Lower leg skin (tissue), 4 donors: ENCODE data around the gene AKAP6. TPM values are rescaled to one million over a fixed set of nuclear protein-coding genes. Genes with fewer than 3 reads are reported as not detected.

Source experiments
- DNase-seq, 2 donors: peaks; one replicate each; pipeline ENCODE4 v3.0.0-alpha.2; 2019; ENCODE audit warnings: low spot score in 2 of 2
- H3K4me3 ChIP-seq: fragments of 200-600 bp; sonication (generic); 2 replicates; pipeline ENCODE4 v1.5.1; 2017; ENCODE audit warnings: mild to moderate bottlenecking, low read depth; ENCODE audit not compliant: poor library complexity, severe bottlenecking
- POLR2A ChIP-seq, 2 donors: fragments of 450-650 bp; IDR thresholded peaks; one replicate each; pipeline ENCODE4 v1.6.1; 2016 to 2017; ENCODE audit warnings: antibody characterized with exemption in 2 of 2, mild to moderate bottlenecking in 1 of 2, moderate library complexity in 1 of 2
- WGBS, 2 donors: methylation state at CpG; one replicate each; pipeline ENCODE4 v1.1.5; 2018; 5-methylcytosine and 5-hydroxymethylcytosine counted together
- intact Hi-C: fragments of 100-400 bp; cut with DNase I; formaldehyde crosslinking; loops from one replicate; pipeline ENCODE4 v1.15.0; 2023; ENCODE audit warnings: low total_unique reads
- total RNA-seq, 4 donors: library from RNA; depleted of rRNA; stranded (reverse); fragments of >200 nt; gene quantifications; one replicate each; pipeline ENCODE4 v1.1.0, GENCODE V29; 2016
- TF ChIP-seq, protein P1 (sequence below), 3 donors: fragments of 450-650 bp; IDR thresholded peaks; one replicate each; pipeline ENCODE4 v1.5.1; 2016; ENCODE audit warnings: antibody characterized with exemption in 3 of 3, mild to moderate bottlenecking in 3 of 3, moderate library complexity in 2 of 3

AKAP6 gene
- total RNA-seq, 4 donors from 2014 or later: 2.3 to 13.3 (median 3.6) TPM

GRCh38 chr14:32679927-32680612, 351.0 kb downstream of the AKAP6 start:
- WGBS, 2 donors: 77 to 85% methylated on average over 2 of the region's 2 CpGs
- no peak for DNase-seq
- no peak for TF ChIP-seq POLR2A (IDR thresholded peaks at IDR 0.05)
- TF ChIP-seq, protein P1, sequence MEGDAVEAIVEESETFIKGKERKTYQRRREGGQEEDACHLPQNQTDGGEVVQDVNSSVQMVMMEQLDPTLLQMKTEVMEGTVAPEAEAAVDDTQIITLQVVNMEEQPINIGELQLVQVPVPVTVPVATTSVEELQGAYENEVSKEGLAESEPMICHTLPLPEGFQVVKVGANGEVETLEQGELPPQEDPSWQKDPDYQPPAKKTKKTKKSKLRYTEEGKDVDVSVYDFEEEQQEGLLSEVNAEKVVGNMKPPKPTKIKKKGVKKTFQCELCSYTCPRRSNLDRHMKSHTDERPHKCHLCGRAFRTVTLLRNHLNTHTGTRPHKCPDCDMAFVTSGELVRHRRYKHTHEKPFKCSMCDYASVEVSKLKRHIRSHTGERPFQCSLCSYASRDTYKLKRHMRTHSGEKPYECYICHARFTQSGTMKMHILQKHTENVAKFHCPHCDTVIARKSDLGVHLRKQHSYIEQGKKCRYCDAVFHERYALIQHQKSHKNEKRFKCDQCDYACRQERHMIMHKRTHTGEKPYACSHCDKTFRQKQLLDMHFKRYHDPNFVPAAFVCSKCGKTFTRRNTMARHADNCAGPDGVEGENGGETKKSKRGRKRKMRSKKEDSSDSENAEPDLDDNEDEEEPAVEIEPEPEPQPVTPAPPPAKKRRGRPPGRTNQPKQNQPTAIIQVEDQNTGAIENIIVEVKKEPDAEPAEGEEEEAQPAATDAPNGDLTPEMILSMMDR (IDR thresholded peaks at IDR 0.05): no peak
- no peak overlapping the region for H3K4me3 ChIP-seq
- intact Hi-C loops: no loop called here

GRCh38 chr14:32681598-32681997, 352.5 kb downstream of the AKAP6 start:
- intact Hi-C loops: no loop called here

GRCh38 chr14:32682214-32682613, 353.1 kb downstream of the AKAP6 start:
- WGBS, 2 donors: 73 to 87% methylated on average over 3 of the region's 3 CpGs
- H3K4me3 ChIP-seq: no peak overlapping the region
- no peak for TF ChIP-seq POLR2A (IDR thresholded peaks at IDR 0.05)
- TF ChIP-seq, protein P1 (IDR thresholded peaks at IDR 0.05): no peak
- intact Hi-C loops: no loop called here
- DNase-seq: no peak

More at GRCh38 chr14:32681598-32681997, 352.5 kb downstream of the AKAP6 start:
- no peak overlapping the region for H3K4me3 ChIP-seq
- TF ChIP-seq, protein P1 (IDR thresholded peaks at IDR 0.05): no peak
- TF ChIP-seq POLR2A (IDR thresholded peaks at IDR 0.05): no peak
- DNase-seq: no peak

- 76 to 79% methylated on average over 1 of the region's 1 CpG for WGBS, 2 donors
- no peak for DNase-seq
- TF ChIP-seq, protein P1 (IDR thresholded peaks at IDR 0.05): no peak
- TF ChIP-seq POLR2A (IDR thresholded peaks at IDR 0.05): no peak
- intact Hi-C loops: no loop called here
- no peak overlapping the region for H3K4me3 ChIP-seq
Measured at GRCh38 chr14:32683679-32684078, 354.6 kb downstream of the AKAP6 start.

- TF ChIP-seq, protein P1 (IDR thresholded peaks at IDR 0.05): no peak
- TF ChIP-seq POLR2A (IDR thresholded peaks at IDR 0.05): no peak
- H3K4me3 ChIP-seq: no peak overlapping the region
- 59 to 63% methylated on average over 2 of the region's 2 CpGs for WGBS, 2 donors
- intact Hi-C loops: no loop called here
- DNase-seq: no peak
Measured at GRCh38 chr14:32688941-32689340, 359.8 kb downstream of the AKAP6 start.

DNA sequence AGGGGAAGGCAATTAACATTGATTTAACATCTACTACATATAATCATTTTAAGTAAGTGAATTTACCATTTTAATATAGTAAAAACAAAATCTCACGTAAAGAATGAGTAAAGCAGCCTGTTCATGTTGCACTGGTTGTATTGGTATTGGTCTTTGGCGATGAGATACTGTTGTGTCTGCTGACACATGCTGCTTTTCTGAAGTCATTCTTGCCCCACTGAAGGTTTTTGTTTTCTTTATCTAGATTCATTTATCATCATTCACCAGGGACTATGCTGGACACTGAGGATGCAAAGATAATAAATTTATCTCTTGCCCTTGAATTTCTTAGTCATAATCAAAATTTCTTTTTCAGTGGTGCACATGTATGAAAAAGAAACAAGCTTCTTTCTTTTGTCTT, 363.3 kb downstream of the AKAP6 start:
- no peak overlapping the region for H3K4me3 ChIP-seq
- 92 to 94% methylated on average over 2 of the region's 2 CpGs for WGBS, 2 donors
- intact Hi-C loops: no loop called here
- DNase-seq: no peak
- TF ChIP-seq POLR2A (IDR thresholded peaks at IDR 0.05): no peak
- TF ChIP-seq, protein P1 (IDR thresholded peaks at IDR 0.05): no peak
